Panc1 (cell line): ENCODE results near the gene TMEM120B.

Source experiments
- POLR2AphosphoS5 ChIP-seq: IDR thresholded peaks from 2 replicates; pipeline ENCODE4 v1.6.1; 2012; ENCODE audit warnings: mild to moderate bottlenecking, low read depth, low read length, moderate library complexity
- SIN3A ChIP-seq: IDR thresholded peaks from 2 replicates; pipeline ENCODE4 v1.6.1; 2012; ENCODE audit warnings: low read depth, mild to moderate bottlenecking, low read length, moderate library complexity, borderline replicate concordance; ENCODE audit not compliant: insufficient read depth
- TF ChIP-seq, protein P1 (sequence below): fragments of 450-650 bp; IDR thresholded peaks from 2 replicates; pipeline ENCODE4 v1.5.1; 2017; ENCODE audit warnings: mild to moderate bottlenecking
- TF ChIP-seq, protein P2 (sequence below), 2 experiments: IDR thresholded peaks; 2 replicates each; pipeline ENCODE4 v1.6.1; 2011 to 2012; ENCODE audit warnings: low read depth in 2 of 2, control low read depth in 1 of 2, low read length in 1 of 2, mild to moderate bottlenecking in 1 of 2, moderate library complexity in 1 of 2; ENCODE audit not compliant: insufficient read depth in 1 of 2

DNA sequence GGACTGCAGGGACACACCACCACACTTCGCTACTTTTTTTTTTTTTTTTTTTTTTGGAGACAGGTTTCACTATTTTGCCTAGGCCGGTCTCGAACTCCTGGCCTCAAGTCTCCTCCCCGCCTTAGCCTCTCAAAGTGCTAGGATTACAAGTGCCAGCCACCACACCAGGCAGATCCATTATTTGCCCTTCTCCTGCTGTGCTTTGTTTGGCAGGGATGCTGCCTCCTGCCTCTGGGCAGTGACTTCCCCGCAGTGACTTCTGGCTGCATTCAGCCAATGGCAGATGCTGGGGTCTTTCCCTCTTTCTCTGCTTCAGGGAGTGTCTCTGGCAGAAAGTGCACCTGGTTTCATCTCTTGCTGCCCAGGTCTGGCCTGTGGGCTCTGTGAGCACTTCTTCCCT, 36.4 kb upstream of the TMEM120B start:
- TF ChIP-seq POLR2AphosphoS5 = no peak
- TF ChIP-seq, protein P1, sequence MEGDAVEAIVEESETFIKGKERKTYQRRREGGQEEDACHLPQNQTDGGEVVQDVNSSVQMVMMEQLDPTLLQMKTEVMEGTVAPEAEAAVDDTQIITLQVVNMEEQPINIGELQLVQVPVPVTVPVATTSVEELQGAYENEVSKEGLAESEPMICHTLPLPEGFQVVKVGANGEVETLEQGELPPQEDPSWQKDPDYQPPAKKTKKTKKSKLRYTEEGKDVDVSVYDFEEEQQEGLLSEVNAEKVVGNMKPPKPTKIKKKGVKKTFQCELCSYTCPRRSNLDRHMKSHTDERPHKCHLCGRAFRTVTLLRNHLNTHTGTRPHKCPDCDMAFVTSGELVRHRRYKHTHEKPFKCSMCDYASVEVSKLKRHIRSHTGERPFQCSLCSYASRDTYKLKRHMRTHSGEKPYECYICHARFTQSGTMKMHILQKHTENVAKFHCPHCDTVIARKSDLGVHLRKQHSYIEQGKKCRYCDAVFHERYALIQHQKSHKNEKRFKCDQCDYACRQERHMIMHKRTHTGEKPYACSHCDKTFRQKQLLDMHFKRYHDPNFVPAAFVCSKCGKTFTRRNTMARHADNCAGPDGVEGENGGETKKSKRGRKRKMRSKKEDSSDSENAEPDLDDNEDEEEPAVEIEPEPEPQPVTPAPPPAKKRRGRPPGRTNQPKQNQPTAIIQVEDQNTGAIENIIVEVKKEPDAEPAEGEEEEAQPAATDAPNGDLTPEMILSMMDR = no peak
- TF ChIP-seq, protein P2, sequence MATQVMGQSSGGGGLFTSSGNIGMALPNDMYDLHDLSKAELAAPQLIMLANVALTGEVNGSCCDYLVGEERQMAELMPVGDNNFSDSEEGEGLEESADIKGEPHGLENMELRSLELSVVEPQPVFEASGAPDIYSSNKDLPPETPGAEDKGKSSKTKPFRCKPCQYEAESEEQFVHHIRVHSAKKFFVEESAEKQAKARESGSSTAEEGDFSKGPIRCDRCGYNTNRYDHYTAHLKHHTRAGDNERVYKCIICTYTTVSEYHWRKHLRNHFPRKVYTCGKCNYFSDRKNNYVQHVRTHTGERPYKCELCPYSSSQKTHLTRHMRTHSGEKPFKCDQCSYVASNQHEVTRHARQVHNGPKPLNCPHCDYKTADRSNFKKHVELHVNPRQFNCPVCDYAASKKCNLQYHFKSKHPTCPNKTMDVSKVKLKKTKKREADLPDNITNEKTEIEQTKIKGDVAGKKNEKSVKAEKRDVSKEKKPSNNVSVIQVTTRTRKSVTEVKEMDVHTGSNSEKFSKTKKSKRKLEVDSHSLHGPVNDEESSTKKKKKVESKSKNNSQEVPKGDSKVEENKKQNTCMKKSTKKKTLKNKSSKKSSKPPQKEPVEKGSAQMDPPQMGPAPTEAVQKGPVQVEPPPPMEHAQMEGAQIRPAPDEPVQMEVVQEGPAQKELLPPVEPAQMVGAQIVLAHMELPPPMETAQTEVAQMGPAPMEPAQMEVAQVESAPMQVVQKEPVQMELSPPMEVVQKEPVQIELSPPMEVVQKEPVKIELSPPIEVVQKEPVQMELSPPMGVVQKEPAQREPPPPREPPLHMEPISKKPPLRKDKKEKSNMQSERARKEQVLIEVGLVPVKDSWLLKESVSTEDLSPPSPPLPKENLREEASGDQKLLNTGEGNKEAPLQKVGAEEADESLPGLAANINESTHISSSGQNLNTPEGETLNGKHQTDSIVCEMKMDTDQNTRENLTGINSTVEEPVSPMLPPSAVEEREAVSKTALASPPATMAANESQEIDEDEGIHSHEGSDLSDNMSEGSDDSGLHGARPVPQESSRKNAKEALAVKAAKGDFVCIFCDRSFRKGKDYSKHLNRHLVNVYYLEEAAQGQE (IDR thresholded peaks at IDR 0.05; ENCODE audit: insufficient read depth in 1 of 2, low read depth in 2 of 2, low read length in 1 of 2) = no peak
- TF ChIP-seq SIN3A = no peak
